ENCODE results near the gene MARK2. TPM values are rescaled to one million over a fixed set of nuclear protein-coding genes. Genes with fewer than 3 reads are reported as not detected.

Gene MARK2
- polyA plus RNA-seq, 1 of the 3 experiments (the other 2 are of a cell fraction): 18.8 TPM

DNA sequence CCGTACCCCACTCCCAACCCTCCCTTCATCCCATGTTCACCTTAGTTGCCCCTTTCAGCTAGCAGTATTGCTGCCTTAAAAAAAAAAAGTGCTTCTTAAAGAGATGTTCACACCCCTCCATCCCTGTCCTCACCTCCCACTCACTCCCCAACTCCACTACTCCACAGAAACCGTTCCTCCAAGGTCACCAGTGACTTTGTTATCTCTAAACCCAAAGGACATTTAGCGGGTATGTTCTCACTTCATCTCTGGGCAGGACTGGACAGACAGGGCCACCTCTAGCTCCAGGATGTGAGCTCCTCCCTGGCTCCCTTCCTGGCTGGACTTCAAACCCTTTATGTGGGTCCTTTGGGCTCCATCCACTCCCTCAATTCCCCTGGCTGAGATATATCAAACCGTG is 84.4 kb downstream of the MARK2 start:
- Histone ChIP-seq H3F3A (replicated peaks; ENCODE audit: insufficient read depth) (no peaks in the 10 kb centered on the region), H3K79me2 (ENCODE audit: insufficient read depth) (no peaks in the 10 kb centered on the region), H3K4me3 (ENCODE audit: low read depth in 2 of 2, low read length in 1 of 2) (no peak overlapping the region), H3K9me2 (no peaks in the 10 kb centered on the region), H2AFZ (ENCODE audit: low read depth) (no peak overlapping the region), H3K9me3 (no peaks in the 10 kb centered on the region), H3K27me3 (ENCODE audit: insufficient read depth) (no peaks in the 10 kb centered on the region), H4K20me1 (ENCODE audit: insufficient read depth) (no peaks in the 10 kb centered on the region), H3K4me2 (no peak overlapping the region), H3K4me1 (ENCODE audit: control insufficient read depth in 1 of 2, insufficient read depth in 2 of 2, low read depth in 1 of 2, low read length in 1 of 2) (peaks cover 0 to 22% of the 10 kb centered on the region in 2 experiments; a peak in 1 of 4 replicates), H3K9ac (no peak overlapping the region), H3K36me3 (replicated peaks in 1 of 2; ENCODE audit: control insufficient read depth in 1 of 2, insufficient read depth in 2 of 2, low read length in 1 of 2) (no peaks in the 10 kb centered on the region), H3K27ac (ENCODE audit: low read depth in 2 of 2, low read length in 1 of 2) (no peak overlapping the region)
- 43% methylated on average over 4 of the region's 4 CpGs for WGBS (ENCODE audit: low lambda C conversion rate)
- ChIA-PET CTCF (interaction anchor here (1.0 to 1.3 kb wide), 2 partner anchors 11 to 23 kb away, joined by 3 read pairs; no protein-coding TSS in a partner anchor), POLR2A (no interaction called here)
- no peak for DNase-seq
- TF ChIP-seq TEAD4 (IDR thresholded peaks at IDR 0.05; ENCODE audit: borderline replicate concordance, insufficient read depth) (no peak), RCOR1 (IDR thresholded peaks at IDR 0.05; ENCODE audit: low read length) (no peak), YY1 (IDR thresholded peaks at IDR 0.05; ENCODE audit: low read depth) (no peak), GABPA (IDR thresholded peaks at IDR 0.05; ENCODE audit: low read depth) (no peak), EP300 (IDR thresholded peaks at IDR 0.05; ENCODE audit: borderline replicate concordance in 1 of 2, low read depth in 1 of 2, low read length in 1 of 2) (no peak), RAD21 (IDR thresholded peaks at IDR 0.05; ENCODE audit: low read length) (no peak)
- TF ChIP-seq, protein P1, sequence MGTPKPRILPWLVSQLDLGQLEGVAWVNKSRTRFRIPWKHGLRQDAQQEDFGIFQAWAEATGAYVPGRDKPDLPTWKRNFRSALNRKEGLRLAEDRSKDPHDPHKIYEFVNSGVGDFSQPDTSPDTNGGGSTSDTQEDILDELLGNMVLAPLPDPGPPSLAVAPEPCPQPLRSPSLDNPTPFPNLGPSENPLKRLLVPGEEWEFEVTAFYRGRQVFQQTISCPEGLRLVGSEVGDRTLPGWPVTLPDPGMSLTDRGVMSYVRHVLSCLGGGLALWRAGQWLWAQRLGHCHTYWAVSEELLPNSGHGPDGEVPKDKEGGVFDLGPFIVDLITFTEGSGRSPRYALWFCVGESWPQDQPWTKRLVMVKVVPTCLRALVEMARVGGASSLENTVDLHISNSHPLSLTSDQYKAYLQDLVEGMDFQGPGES (IDR thresholded peaks at IDR 0.05; ENCODE audit: low read depth, low read length): no peak

DNA sequence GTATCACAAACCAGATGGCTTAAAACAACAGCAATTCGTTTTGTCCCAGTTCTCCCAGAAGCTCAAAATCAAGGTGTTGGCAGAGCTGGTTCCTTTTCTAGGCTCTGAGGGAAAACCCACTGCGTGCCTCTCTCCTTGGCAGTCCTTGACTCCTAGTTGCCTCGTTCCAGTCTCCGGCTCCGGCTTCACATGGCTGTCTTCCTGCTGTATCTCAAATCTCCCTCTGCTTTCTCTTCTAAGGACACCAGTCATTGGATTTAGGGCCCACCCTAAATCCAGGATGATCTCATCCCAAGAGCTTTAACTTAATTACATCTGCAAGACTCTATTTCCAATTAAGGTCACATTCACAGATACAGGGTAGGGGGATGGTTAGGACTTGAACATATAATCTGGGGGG is 90.7 kb downstream of the MARK2 start:
- no peaks in the 10 kb centered on the region for H3K9me2 ChIP-seq
- POLR2A ChIA-PET: interaction anchor here (0.6 kb wide), 1 partner anchor 15 kb away, joined by 5 read pairs; no protein-coding TSS in a partner anchor
- no peak overlapping the region for H3K4me3 ChIP-seq (ENCODE audit: low read depth in 2 of 2, low read length in 1 of 2)
- no peaks in the 10 kb centered on the region for H4K20me1 ChIP-seq (ENCODE audit: insufficient read depth)
- WGBS (ENCODE audit: low lambda C conversion rate): 76% methylated on average over 5 of the region's 5 CpGs
- no peak overlapping the region for H2AFZ ChIP-seq (ENCODE audit: low read depth)
- no peaks in the 10 kb centered on the region for H3K27me3 ChIP-seq (ENCODE audit: insufficient read depth)
- no peaks in the 10 kb centered on the region for H3F3A ChIP-seq (replicated peaks; ENCODE audit: insufficient read depth)
- no peaks in the 10 kb centered on the region for H3K79me2 ChIP-seq (ENCODE audit: insufficient read depth)
- H3K27ac ChIP-seq (ENCODE audit: low read depth in 2 of 2, low read length in 1 of 2): no peak overlapping the region
- H3K4me2 ChIP-seq: no peak overlapping the region
- no peaks in the 10 kb centered on the region for H3K36me3 ChIP-seq (replicated peaks in 1 of 2; ENCODE audit: control insufficient read depth in 1 of 2, insufficient read depth in 2 of 2, low read length in 1 of 2)
- no peaks in the 10 kb centered on the region for H3K4me1 ChIP-seq (ENCODE audit: control insufficient read depth in 1 of 2, insufficient read depth in 2 of 2, low read depth in 1 of 2, low read length in 1 of 2)
- CTCF ChIA-PET: interaction anchor here (1.3 to 1.6 kb wide), 2 partner anchors 20 to 93 kb away, joined by 3 to 5 read pairs; no protein-coding TSS in a partner anchor
- no peak for TF ChIP-seq MXI1 (IDR thresholded peaks at IDR 0.05; ENCODE audit: low read depth, low read length)
- TF ChIP-seq YY1 (IDR thresholded peaks at IDR 0.05; ENCODE audit: low read depth): no peak
- TF ChIP-seq GABPA (IDR thresholded peaks at IDR 0.05; ENCODE audit: low read depth): no peak
- TF ChIP-seq, protein P2, sequence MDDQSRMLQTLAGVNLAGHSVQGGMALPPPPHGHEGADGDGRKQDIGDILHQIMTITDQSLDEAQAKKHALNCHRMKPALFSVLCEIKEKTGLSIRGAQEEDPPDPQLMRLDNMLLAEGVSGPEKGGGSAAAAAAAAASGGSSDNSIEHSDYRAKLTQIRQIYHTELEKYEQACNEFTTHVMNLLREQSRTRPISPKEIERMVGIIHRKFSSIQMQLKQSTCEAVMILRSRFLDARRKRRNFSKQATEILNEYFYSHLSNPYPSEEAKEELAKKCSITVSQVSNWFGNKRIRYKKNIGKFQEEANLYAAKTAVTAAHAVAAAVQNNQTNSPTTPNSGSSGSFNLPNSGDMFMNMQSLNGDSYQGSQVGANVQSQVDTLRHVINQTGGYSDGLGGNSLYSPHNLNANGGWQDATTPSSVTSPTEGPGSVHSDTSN (IDR thresholded peaks at IDR 0.05): no peak
- TF ChIP-seq FOXM1 (IDR thresholded peaks at IDR 0.05; ENCODE audit: low read depth): no peak
- TF ChIP-seq, protein P3, sequence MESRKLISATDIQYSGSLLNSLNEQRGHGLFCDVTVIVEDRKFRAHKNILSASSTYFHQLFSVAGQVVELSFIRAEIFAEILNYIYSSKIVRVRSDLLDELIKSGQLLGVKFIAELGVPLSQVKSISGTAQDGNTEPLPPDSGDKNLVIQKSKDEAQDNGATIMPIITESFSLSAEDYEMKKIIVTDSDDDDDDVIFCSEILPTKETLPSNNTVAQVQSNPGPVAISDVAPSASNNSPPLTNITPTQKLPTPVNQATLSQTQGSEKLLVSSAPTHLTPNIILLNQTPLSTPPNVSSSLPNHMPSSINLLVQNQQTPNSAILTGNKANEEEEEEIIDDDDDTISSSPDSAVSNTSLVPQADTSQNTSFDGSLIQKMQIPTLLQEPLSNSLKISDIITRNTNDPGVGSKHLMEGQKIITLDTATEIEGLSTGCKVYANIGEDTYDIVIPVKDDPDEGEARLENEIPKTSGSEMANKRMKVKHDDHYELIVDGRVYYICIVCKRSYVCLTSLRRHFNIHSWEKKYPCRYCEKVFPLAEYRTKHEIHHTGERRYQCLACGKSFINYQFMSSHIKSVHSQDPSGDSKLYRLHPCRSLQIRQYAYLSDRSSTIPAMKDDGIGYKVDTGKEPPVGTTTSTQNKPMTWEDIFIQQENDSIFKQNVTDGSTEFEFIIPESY (IDR thresholded peaks at IDR 0.05; ENCODE audit: borderline replicate concordance, low read depth): no peak
- no peak for TF ChIP-seq RAD21 (IDR thresholded peaks at IDR 0.05; ENCODE audit: low read length)
- no peak for TF ChIP-seq SMC3 (IDR thresholded peaks at IDR 0.05; ENCODE audit: low read depth, low read length)
- TF ChIP-seq, protein P4, sequence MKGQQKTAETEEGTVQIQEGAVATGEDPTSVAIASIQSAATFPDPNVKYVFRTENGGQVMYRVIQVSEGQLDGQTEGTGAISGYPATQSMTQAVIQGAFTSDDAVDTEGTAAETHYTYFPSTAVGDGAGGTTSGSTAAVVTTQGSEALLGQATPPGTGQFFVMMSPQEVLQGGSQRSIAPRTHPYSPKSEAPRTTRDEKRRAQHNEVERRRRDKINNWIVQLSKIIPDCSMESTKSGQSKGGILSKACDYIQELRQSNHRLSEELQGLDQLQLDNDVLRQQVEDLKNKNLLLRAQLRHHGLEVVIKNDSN (IDR thresholded peaks at IDR 0.05; ENCODE audit: borderline replicate concordance, low read depth): no peak
- no peak for TF ChIP-seq RCOR1 (IDR thresholded peaks at IDR 0.05; ENCODE audit: low read length)
- TF ChIP-seq JUND (IDR thresholded peaks at IDR 0.05): no peak
- no peak for TF ChIP-seq RXRA (IDR thresholded peaks at IDR 0.05; ENCODE audit: borderline replicate concordance, low read depth)
- no peak for TF ChIP-seq CHD2 (IDR thresholded peaks at IDR 0.05; ENCODE audit: low read length, partially characterized antibody)
- TF ChIP-seq, protein P1 (IDR thresholded peaks at IDR 0.05; ENCODE audit: low read depth, low read length): no peak
- TF ChIP-seq POLR2AphosphoS5 (IDR thresholded peaks at IDR 0.05; ENCODE audit: low read depth, low read length): no peak
- TF ChIP-seq, protein P5, sequence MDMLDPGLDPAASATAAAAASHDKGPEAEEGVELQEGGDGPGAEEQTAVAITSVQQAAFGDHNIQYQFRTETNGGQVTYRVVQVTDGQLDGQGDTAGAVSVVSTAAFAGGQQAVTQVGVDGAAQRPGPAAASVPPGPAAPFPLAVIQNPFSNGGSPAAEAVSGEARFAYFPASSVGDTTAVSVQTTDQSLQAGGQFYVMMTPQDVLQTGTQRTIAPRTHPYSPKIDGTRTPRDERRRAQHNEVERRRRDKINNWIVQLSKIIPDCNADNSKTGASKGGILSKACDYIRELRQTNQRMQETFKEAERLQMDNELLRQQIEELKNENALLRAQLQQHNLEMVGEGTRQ (IDR thresholded peaks at IDR 0.05; ENCODE audit: borderline replicate concordance, low read depth, low read length): no peak
- no peak for TF ChIP-seq EZH2phosphoT487 (IDR thresholded peaks at IDR 0.05; ENCODE audit: borderline replicate concordance, low read depth)
- TF ChIP-seq, protein P6, sequence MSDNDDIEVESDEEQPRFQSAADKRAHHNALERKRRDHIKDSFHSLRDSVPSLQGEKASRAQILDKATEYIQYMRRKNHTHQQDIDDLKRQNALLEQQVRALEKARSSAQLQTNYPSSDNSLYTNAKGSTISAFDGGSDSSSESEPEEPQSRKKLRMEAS (IDR thresholded peaks at IDR 0.05; ENCODE audit: low read depth): no peak
- TF ChIP-seq TEAD4 (IDR thresholded peaks at IDR 0.05; ENCODE audit: borderline replicate concordance, insufficient read depth): no peak
- DNase-seq: no peak
- no peaks in the 10 kb centered on the region for H3K9me3 ChIP-seq
- H3K9ac ChIP-seq: no peak overlapping the region

All from SK-N-SH (cell line).